ENCODE data around the gene CLASP1.

- TF ChIP-seq POLR2AphosphoS5 (IDR thresholded peaks at IDR 0.05; ENCODE audit: low read depth) (no peak), CTCF (IDR thresholded peaks at IDR 0.05; ENCODE audit: insufficient read depth, low read length) (no peak), GABPA (IDR thresholded peaks at IDR 0.05; ENCODE audit: low read depth) (no peak), REST (IDR thresholded peaks at IDR 0.05; ENCODE audit: insufficient replicate concordance, low read depth) (no peak)
Measured at GRCh38 chr2:121446647-121447241, 202.5 kb downstream of the CLASP1 start.

All from HL-60 (cell line).